ENCODE results near the gene SLC25A51.

DNA sequence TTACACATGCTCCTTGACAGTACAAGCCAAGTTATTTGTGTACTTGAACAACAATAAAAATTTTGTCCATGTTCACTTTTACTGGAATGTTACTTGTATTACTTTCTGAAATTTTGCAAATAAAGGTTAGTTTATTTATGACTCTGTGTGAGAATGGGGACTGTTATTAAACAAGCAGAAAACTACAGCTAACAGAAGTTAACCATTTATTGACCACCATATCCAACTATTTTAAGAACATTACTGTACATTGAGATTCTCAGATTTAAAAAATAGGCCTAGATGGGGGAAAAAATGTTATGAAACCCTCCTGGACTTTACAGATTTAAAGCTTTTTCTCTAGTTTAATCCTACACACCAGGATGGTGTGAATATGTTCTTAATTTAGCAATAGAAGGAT is 1.8 kb downstream of the SLC25A51 start:
- TF ChIP-seq CTCF (IDR thresholded peaks at IDR 0.05) (no peak), POLR2A (IDR thresholded peaks at IDR 0.05) (no peak)

Measured in testis (tissue), 2 donors.